HG02642 (cell line): Measurements from ENCODE around the gene CCNG2.

Source experiments
- ATAC-seq: cut with Tn5 transposase; IDR thresholded peaks from one replicate; pipeline ENCODE4 v1.9.1; 2021; ENCODE audit warnings: mild to moderate bottlenecking; ENCODE audit not compliant: unreplicated experiment, poor library complexity

CCNG2 gene

DNA sequence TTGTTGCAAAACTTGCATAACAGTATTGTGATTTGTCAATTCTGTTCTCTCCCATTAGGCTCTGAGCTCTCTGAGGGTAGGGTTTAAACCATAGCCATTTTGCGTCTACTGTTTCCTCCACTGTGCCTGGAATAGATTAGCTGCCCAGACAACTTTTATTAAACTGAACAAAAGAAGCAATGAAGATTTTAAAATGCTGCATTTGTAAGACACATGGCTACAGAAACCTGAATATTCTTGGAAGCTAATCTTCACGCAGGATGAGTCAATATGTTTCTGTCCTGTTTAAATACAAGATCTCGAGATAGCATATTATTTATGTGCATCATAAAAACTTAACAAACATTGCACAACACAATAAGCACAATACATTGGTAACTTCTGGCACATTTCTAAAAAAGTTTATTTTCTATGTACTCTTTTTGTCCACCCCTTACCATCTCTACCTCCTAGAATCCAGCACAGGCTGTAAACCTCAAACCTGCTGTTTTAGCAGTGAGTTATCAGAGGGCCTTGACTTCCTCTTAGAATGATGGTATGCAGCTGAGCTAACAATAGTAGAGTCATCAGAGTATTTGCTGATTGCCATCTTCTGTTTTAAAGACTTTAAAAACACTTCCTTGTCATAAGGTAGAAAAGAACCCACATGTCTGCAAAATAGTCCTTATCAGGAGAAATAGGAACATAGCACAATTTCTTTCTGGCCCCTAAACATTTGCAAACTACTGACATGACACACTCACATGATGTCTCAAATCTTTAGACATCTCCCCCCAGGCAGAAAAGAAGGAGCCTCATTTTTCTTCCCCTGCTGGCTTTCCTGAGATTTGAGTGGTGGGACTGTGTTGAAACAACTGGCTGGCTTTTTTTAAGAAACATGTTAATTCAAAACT lies 10.6 kb upstream of the CCNG2 start:
- ATAC-seq = no peak

DNA sequence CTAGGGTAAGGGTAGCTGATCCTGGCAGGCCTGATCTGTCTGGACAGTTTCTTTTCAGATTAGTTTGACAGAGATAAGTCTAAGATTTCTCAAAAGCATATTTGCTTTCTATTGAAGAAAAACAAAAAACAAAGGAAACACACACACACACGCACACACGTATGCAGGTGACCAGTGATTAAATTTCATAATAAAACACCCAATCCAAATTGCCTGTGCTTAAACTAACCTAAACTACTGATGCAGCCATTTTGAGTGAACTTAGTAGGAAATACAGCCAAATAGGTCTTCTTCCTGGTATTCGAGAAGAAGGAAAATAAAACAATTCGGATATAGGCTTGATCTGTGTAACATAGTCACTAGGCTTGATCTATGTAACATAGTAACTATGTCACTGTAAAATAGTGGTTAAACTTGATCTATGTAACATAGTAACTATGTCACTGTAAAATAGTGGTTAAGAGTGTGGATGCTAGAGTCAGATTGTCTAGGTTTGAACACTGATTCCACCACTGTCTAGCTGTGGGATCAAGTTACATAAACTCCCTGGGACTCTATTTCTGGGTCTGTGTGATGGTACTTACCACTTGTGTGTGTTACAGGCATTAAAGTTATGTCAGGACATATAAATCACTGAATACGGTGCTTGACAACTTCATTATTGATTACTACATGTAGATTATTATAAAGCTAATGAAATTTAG lies 9.8 kb upstream of the CCNG2 start:
- ATAC-seq = no peak

- ATAC-seq = no peak
Measured at GRCh38 chr4:77148078-77148477, 8.9 kb upstream of the CCNG2 start.

GRCh38 chr4:77149789-77150188 lies 7.2 kb upstream of the CCNG2 start:
- ATAC-seq = no peak

- no peak for ATAC-seq
Measured at GRCh38 chr4:77151241-77151640, 5.8 kb upstream of the CCNG2 start.

GRCh38 chr4:77152421-77152820 lies 4.6 kb upstream of the CCNG2 start:
- ATAC-seq = no peak

- no peak for ATAC-seq
Measured at GRCh38 chr4:77153006-77153405, 4.0 kb upstream of the CCNG2 start.

DNA sequence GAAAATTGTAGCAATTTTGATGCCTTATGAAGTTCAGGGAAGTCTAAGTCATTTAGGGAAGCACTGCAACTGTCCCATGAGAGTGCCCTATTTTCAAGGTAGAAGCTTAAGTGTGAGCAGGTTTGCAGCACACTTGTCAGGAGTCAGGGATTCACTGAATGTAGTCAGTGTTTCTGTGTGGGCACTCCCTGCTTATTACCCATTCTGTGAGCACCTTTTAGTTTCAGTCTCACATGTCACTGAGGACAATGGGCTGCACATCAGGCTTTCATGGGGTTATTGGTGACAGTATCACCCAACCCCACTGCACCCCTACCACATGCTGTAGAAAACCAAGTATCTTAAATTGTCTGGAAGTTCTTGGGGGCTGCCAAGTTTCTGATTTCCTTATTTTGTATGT lies 2.9 kb upstream of the CCNG2 start:
- no peak for ATAC-seq

GRCh38 chr4:77154761-77155499 lies 2.1 kb upstream of the CCNG2 start:
- ATAC-seq = no peak

DNA sequence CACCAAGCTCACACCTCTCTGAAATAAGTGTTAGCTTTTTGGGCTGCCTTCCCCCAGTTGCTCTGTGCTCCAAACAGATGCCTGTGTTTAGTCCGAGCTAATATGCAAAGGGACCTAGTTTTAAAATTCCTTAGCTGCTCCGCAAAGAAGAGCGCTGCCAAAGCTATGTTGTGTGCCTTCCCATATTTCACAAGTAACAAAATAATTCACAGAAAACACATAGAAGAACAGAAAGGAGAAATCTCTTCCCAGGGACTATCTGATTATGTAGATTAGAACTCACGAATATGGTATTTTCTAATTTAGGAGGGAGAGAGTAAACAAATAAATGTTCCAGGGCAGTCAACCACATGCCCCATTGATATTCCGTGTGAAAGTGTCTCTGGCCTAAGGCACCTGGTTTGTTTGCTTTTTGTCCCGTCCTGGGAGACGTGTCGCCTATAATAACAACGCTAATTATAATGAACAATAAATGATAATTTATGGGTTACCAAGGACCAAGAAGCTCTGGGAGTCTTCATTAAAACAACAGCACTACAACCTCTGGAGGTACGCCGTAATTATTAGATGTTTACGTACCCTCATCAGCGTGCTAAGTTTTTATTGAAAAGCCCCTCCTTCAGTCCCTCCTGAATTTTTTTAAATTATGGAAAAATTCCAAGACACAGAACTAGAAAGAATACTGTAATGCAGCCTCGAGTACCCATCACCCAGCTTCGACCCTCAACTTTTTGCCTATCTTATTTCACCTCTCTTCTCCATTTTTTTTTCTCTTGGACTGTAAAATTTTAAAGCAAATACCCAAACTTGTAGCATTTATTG lies 1.2 kb upstream of the CCNG2 start:
- no peak for ATAC-seq

- peak; percentile 91 for ATAC-seq
Measured at GRCh38 chr4:77156533-77156911, 485 bp upstream of the CCNG2 start.

DNA sequence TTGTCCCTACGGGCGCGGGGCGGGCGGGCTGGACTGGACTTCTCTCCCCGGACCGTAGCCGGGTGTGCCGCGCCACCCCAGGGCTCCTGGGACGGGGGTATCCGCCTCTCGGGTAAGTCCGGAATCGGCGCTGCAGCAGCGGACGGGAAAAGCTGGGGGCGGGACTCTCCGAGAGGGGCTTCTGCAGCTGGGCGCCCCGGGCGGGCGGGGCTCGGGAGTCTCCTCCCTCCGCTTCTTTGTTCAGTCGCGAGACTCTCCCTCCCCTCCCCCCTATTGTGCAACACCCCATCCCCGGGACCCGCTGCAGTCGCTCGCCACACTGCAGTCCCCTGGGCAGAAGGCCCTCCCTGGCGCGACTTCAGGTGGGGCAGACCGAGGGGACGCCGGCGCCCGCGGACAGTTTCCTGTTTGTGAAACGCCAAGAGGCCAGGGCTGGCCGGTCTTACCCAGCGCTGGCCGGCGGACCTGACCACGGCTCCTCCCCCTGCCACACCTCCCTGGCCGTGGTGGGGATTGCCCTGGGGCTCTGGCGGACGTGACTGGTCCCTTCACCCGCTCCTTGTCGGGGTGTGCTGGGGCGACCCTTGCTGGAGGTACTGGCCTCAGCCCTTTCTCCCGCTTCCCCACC lies 966 bp downstream of the CCNG2 start:
- ATAC-seq = peak; percentile 54

- no peak for ATAC-seq
Measured at GRCh38 chr4:77158487-77158861, 1.5 kb downstream of the CCNG2 start.

- no peak for ATAC-seq
Measured at GRCh38 chr4:77159806-77160205, 2.8 kb downstream of the CCNG2 start.

DNA sequence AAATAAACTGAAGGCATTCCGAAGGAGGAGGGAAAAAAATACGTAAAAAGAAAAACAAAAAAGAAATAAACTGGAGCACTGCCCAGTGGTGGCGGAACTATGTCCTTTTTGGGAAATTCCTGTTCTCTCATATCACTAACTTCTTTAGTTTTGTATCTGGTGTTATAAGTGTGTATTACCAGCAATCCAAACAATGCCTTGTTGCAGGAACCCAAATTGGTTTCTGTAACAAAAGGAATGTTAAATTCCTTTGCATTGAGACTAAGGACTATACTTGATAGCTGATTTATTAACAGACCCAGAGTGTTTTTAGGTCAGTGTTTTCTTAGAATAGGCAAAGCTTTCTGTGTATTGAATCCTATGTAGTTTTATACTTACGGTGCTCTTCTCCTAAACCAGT lies 6.6 kb downstream of the CCNG2 start:
- no peak for ATAC-seq

DNA sequence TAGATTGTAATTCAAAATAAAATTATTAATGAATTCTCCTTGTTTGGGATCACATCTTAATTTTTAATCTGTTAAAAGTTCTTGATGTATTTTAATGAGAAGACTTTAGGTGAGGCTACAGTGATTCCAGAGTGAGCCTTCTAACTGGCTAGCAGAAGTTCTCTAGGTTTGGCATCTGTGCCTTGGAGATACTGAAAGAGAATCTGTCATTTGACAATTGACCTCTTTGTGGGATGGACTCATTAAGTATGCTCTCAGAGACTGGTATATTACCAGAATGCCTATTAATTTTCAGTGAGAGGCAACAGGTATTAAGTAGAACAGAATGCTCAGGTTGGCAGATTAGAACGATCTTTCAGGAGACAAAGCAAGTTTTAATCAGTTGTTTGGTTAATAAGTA lies 10.2 kb downstream of the CCNG2 start:
- ATAC-seq = no peak

DNA sequence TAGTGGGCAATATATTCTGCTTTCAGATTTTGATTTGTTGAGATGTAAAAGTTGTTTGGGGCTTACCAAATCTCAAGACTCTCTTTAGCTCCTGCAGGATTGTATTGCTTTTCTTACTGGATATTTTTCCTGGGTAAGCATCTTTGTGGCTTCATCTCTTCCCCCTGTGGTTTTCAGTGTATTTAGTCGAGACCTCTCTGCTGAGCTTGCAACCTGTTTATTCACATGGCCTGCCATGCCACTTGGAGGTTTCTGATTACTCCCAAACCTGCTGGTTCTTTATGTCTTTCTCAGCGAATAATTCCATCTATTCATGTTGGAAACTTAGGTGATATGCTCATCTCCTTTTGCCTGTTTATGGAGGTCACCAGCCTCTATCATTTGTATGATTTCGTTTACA lies 10.9 kb downstream of the CCNG2 start:
- no peak for ATAC-seq

DNA sequence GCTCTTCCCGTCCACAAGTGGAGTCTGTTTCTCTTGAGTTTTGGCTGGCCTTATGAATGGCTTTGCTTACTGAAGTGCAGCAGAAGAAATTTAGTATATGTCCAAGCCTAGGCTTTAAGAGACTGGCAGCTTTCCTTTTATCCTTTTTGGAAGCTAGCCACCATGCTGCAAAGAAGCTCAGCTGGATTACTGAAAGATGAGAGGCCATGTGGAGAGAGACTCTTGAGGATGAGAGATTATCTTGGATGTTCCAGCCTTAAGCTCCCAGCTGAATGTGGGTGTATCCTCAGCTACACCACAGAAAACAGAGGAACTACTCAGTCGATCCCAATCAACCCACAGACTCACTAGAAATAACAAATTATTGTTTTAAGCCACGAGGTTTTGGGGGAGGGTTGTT lies 12.5 kb downstream of the CCNG2 start:
- no peak for ATAC-seq

GRCh38 chr4:77170926-77171325 lies 13.9 kb downstream of the CCNG2 start:
- ATAC-seq = no peak

GRCh38 chr4:77172336-77172735 lies 15.3 kb downstream of the CCNG2 start:
- ATAC-seq = no peak
